MCF 10A (cell line): Measurements from ENCODE around the gene SP7. TPM values are rescaled to one million over a fixed set of nuclear protein-coding genes. Genes with fewer than 3 reads are reported as not detected.
A peak's percentile ranks its signal among the peaks of the same experiment; 100 is the strongest.

ENCODE experiments used
- BruUV-seq: library from RNA; stranded (reverse); fragments of 400-500 nt; replicated peaks from 2 replicates; lab custom pipeline; 2021; lab: Mats Ljungman, UMichigan
- CTCF ChIA-PET: fragments of 300-600 bp; sonication (Branson Sonifier 250); formaldehyde crosslinking; extraction: SDS; loops from one replicate; lab custom pipeline; 2021; ENCODE audit warnings: antibody characterized with exemption, inconsistent platforms; lab: Yijun Ruan, JAX
- POLR2A ChIA-PET: fragments of 300-600, 350-650 bp; sonication (Branson Sonifier 250); formaldehyde crosslinking; extraction: SDS; loops from one replicate; lab custom pipeline; 2020; ENCODE audit warnings: antibody characterized with exemption, inconsistent platforms; lab: Yijun Ruan, JAX
- DNase-seq: peaks from one replicate; pipeline ENCODE4 v3.0.0-alpha.2; 2018; ENCODE audit not compliant: unreplicated experiment
- H3K27ac Mint-ChIP-seq: one replicate; pipeline ENCODE4 v1.8.0; 2022; ENCODE audit warnings: mild to moderate bottlenecking, low read depth, mixed read lengths; ENCODE audit not compliant: unreplicated experiment
- H3K27me3 Mint-ChIP-seq: one replicate; pipeline ENCODE4 v1.8.0; 2022; ENCODE audit warnings: mixed read lengths; ENCODE audit not compliant: insufficient read depth, unreplicated experiment
- H3K36me3 Mint-ChIP-seq: one replicate; pipeline ENCODE4 v1.8.0; 2022; ENCODE audit warnings: mild to moderate bottlenecking, moderate library complexity, mixed read lengths; ENCODE audit not compliant: insufficient read depth, unreplicated experiment
- H3K4me1 Mint-ChIP-seq: one replicate; pipeline ENCODE4 v1.8.0; 2022; ENCODE audit warnings: mixed read lengths; ENCODE audit not compliant: insufficient read depth, unreplicated experiment
- H3K4me3 Mint-ChIP-seq: one replicate; pipeline ENCODE4 v1.8.0; 2022; ENCODE audit warnings: mild to moderate bottlenecking, moderate library complexity, mixed read lengths; ENCODE audit not compliant: unreplicated experiment
- H3K9me3 Mint-ChIP-seq: one replicate; pipeline ENCODE4 v1.8.0; 2022; ENCODE audit warnings: mixed read lengths; ENCODE audit not compliant: unreplicated experiment
- intact Hi-C: fragments of 100-400 bp; cut with micrococcal nuclease; formaldehyde crosslinking; loops from 2 replicates; pipeline ENCODE4 v1.14.1; 2022
- total RNA-seq: library from RNA; stranded (reverse); gene quantifications from 2 replicates; pipeline ENCODE4 v1.2.3, GENCODE V29; 2022
- TF ChIP-seq, protein P1 (sequence below): fragments of 200-600 bp; IDR thresholded peaks from one replicate; pipeline ENCODE4 v1.8.0; 2022; ENCODE audit warnings: antibody characterized with exemption, mild to moderate bottlenecking; ENCODE audit not compliant: unreplicated experiment

SP7 gene
- total RNA-seq, 1 experiment from 2014 or later = not detected

DNA sequence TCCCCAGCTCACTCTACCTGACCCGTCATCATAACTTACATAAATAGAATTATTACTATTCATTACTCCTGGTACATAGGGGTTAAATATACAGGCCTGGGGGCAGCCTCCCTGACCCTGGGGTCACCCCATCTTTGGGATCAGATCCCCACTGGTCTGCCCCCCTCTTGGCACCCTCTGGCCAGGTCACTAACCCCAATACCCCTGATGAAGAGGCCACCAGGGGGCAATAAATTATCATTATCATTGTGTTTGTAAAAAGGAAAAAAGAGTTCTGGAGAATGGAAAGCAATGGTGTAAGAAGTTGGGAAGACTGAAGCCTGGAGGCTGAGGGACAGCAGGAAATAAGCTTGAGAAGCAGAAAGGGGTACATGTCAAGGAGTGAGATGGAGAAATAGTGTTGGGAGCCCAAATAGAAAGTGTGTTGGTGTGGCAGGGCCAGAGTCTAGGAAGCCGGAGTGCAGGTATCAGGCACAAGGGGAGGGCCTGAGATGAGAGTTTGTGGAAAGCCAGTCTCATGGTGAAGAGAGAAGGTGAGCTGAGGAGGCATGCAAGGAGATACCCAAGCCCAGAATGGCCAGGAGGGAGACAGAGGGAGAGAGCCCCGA, 8.6 kb downstream of the SP7 start:
- ChIA-PET POLR2A (interaction anchor here (1.2 kb wide), 1 partner anchor 52 kb away, joined by 4 read pairs; the partner anchor contains the start of gene SP1), CTCF (interaction anchor here (0.6 to 6.0 kb wide), 14 partner anchors 11 to 254 kb away, joined by 3 to 63 read pairs (median 4); partner anchors contain the start of gene SP1)
- TF ChIP-seq, protein P1, sequence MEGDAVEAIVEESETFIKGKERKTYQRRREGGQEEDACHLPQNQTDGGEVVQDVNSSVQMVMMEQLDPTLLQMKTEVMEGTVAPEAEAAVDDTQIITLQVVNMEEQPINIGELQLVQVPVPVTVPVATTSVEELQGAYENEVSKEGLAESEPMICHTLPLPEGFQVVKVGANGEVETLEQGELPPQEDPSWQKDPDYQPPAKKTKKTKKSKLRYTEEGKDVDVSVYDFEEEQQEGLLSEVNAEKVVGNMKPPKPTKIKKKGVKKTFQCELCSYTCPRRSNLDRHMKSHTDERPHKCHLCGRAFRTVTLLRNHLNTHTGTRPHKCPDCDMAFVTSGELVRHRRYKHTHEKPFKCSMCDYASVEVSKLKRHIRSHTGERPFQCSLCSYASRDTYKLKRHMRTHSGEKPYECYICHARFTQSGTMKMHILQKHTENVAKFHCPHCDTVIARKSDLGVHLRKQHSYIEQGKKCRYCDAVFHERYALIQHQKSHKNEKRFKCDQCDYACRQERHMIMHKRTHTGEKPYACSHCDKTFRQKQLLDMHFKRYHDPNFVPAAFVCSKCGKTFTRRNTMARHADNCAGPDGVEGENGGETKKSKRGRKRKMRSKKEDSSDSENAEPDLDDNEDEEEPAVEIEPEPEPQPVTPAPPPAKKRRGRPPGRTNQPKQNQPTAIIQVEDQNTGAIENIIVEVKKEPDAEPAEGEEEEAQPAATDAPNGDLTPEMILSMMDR = peak; percentile 34
- no peaks in the 10 kb centered on the region for H3K9me3 Mint-ChIP-seq
- no peak overlapping the region for H3K27ac Mint-ChIP-seq
- no peaks in the 10 kb centered on the region for H3K36me3 Mint-ChIP-seq
- peaks cover 9% of the 10 kb centered on the region for H3K4me1 Mint-ChIP-seq
- H3K27me3 Mint-ChIP-seq = peaks cover 11% of the 10 kb centered on the region
- BruUV-seq = no TSS peak
- DNase-seq = peak; percentile 53
- H3K4me3 Mint-ChIP-seq = no peak overlapping the region
- intact Hi-C loops = loop anchor here (10.0 kb wide), 1 partner anchor 347 kb away; the partner anchor contains the start of gene ATP5MC2

DNA sequence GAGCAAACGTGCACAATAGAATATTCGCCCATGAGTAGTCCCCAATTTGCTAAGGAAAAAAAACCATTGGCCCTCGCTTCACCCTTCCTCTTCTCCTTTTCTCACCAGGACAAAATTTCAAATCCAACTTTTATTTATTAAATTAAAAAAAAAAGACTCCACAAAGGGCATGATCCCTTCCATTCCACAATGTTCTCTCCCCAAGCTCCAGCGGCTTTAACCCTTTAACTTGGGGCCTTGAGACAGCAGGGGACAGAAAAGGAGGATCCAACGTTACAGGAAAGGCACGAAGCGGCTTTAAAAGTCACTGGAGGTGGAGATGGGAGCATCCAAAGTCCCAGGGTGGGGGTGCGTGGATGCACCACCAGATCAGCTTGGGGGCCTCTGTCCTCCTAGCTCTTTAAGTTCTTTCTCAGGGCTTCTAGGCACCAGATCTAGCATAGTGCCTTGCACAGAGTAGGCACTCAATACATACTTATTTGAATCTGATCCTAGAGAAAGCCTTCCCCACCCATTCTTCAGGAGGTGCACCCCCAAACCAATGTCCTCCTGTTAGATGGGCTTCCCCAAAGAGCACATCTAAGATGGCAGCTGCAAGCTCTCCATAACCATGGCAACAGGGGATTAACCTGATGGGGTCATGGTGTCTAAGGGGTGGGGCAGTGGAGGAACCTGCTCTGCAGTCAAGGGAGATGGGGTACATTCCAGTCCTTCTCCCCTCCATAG, 9.5 kb downstream of the SP7 start:
- H3K4me3 Mint-ChIP-seq = peak overlapping the region; percentile 46
- H3K9me3 Mint-ChIP-seq = no peaks in the 10 kb centered on the region
- peaks cover 9% of the 10 kb centered on the region for H3K4me1 Mint-ChIP-seq
- peaks cover 2% of the 10 kb centered on the region for H3K27me3 Mint-ChIP-seq
- BruUV-seq = no TSS peak
- intact Hi-C loops = loop anchor here (10.0 kb wide), 1 partner anchor 348 kb away; the partner anchor contains the start of gene ATP5MC2
- POLR2A ChIA-PET = interaction anchor here (0.7 to 1.2 kb wide), 3 partner anchors 21 to 189 kb away, joined by 3 to 4 read pairs (median 3); partner anchors contain the start of gene SP1
- H3K36me3 Mint-ChIP-seq = peaks cover under 1% of the 10 kb centered on the region
- H3K27ac Mint-ChIP-seq = no peak overlapping the region
- CTCF ChIA-PET = interaction anchor here (0.8 to 6.0 kb wide), 7 partner anchors 18 to 197 kb away, joined by 3 to 63 read pairs (median 5); no protein-coding TSS in a partner anchor
- DNase-seq = no peak
- TF ChIP-seq, protein P1 = no peak

GRCh38 chr12:53325511-53326061, 10.6 kb downstream of the SP7 start:
- ChIA-PET POLR2A (interaction anchor here (0.6 to 5.8 kb wide), 17 partner anchors 16 to 247 kb away, joined by 3 to 64 read pairs (median 4); partner anchors contain the start of genes MAP3K12, PFDN5, SP1 and SPRYD3), CTCF (interaction anchor here (0.6 to 6.0 kb wide), 18 partner anchors 9 to 160 kb away, joined by 3 to 63 read pairs (median 4); partner anchors contain the start of genes AMHR2 and SP7)
- Mint-ChIP-seq H3K4me3 (peak overlapping the region; percentile 79), H3K36me3 (peaks cover 11% of the 10 kb centered on the region), H3K27ac (no peak overlapping the region), H3K4me1 (peaks cover 15% of the 10 kb centered on the region), H3K9me3 (no peaks in the 10 kb centered on the region), H3K27me3 (no peaks in the 10 kb centered on the region)
- intact Hi-C loops = loop anchor here (2.0 to 10.0 kb wide), 2 partner anchors 55 to 349 kb away; partner anchors contain the start of genes ATP5MC2 and SP1
- BruUV-seq = no TSS peak
- TF ChIP-seq, protein P1 = no peak
- DNase-seq = no peak
